Activated effector memory CD4-positive, alpha-beta T cell treated with anti-CD3 and anti-CD28 coated beads, Interleukin-2, amount 50 U/mL, for 16 hours (primary cell): ENCODE data around the gene E2F8.
"Not testable (repeated sequence)": the region's sequence is repeated elsewhere in the genome, so short reads cannot be mapped to it uniquely, and the experiment has no call there.

Experiments
- DNase-seq: peaks from one replicate; pipeline ENCODE4 v3.0.0-alpha.2; 2020

E2F8 gene

GRCh38 chr11:19240420-19241259 is at the start of gene E2F8:
Gene E2F8, minus strand, starts transcription at chr11:19240945. Its CDS starts 824 bp downstream, at chr11:19240121.
- peak; percentile 95 for DNase-seq

GRCh38 chr11:19290356-19290755 is 49.6 kb upstream of the E2F8 start:
- DNase-seq = no peak

GRCh38 chr11:19288256-19288655 is 47.5 kb upstream of the E2F8 start:
- no peak for DNase-seq

- no peak for DNase-seq
These were observed 45.7 kb upstream of the E2F8 start for GRCh38 chr11:19286411-19286810.

- no peak for DNase-seq
These were observed 44.1 kb upstream of the E2F8 start for GRCh38 chr11:19284881-19285280.

- no peak for DNase-seq
These were observed 43.2 kb upstream of the E2F8 start for GRCh38 chr11:19283991-19284390.

- no peak for DNase-seq
These were observed 40.8 kb upstream of the E2F8 start for GRCh38 chr11:19281555-19281954.

GRCh38 chr11:19281041-19281440 is 40.3 kb upstream of the E2F8 start:
- no peak for DNase-seq

GRCh38 chr11:19279451-19279850 is 38.7 kb upstream of the E2F8 start:
- no peak for DNase-seq

GRCh38 chr11:19276859-19277808 is 36.4 kb upstream of the E2F8 start:
- no peak for DNase-seq

GRCh38 chr11:19275496-19275895 is 34.8 kb upstream of the E2F8 start:
- DNase-seq = no peak

- DNase-seq = not testable (repeated sequence)
These were observed 32.5 kb upstream of the E2F8 start for GRCh38 chr11:19273219-19273618.

- no peak for DNase-seq
These were observed 28.2 kb upstream of the E2F8 start for GRCh38 chr11:19268909-19269308.

GRCh38 chr11:19267567-19267966 is 26.8 kb upstream of the E2F8 start:
- DNase-seq = no peak

- DNase-seq = no peak
These were observed 22.6 kb upstream of the E2F8 start for GRCh38 chr11:19263333-19263732.

- DNase-seq = peak; percentile 87
These were observed 19.0 kb upstream of the E2F8 start for GRCh38 chr11:19259487-19260345.

- DNase-seq = no peak
These were observed 18.0 kb upstream of the E2F8 start for GRCh38 chr11:19258641-19259230.

GRCh38 chr11:19254441-19254840 is 13.7 kb upstream of the E2F8 start:
- not testable (repeated sequence) for DNase-seq

- DNase-seq = no peak
These were observed 13.1 kb upstream of the E2F8 start for GRCh38 chr11:19253817-19254216.

GRCh38 chr11:19253153-19253745 is 12.5 kb upstream of the E2F8 start:
- DNase-seq = no peak

- DNase-seq = no peak
These were observed 11.8 kb upstream of the E2F8 start for GRCh38 chr11:19252394-19253152.
